Hindlimb muscle (tissue), 1 donor: Measurements from ENCODE around the gene SMG9. TPM values are rescaled to one million over a fixed set of nuclear protein-coding genes. Genes with fewer than 3 reads are reported as not detected.

Source experiments
- DNase-seq: peaks from one replicate; pipeline ENCODE4 v3.0.0-alpha.2; 2013
- polyA plus RNA-seq: library from polyadenylated mRNA; unstranded; fragments of 120-200 nt; gene quantifications from one replicate; pipeline ENCODE4 v1.2.1, GENCODE V29; 2013; ENCODE audit not compliant: insufficient read length

The SMG9 gene
- polyA plus RNA-seq, 1 donor: 40.9 TPM

- DNase-seq: no peak
Measured at GRCh38 chr19:43752287-43752875, 2.4 kb downstream of the SMG9 start.

- no peak for DNase-seq
Measured at GRCh38 chr19:43751466-43752220, 3.1 kb downstream of the SMG9 start.

GRCh38 chr19:43749898-43750297 lies 4.9 kb downstream of the SMG9 start:
- DNase-seq: no peak

- no peak for DNase-seq
Measured at GRCh38 chr19:43749152-43749551, 5.6 kb downstream of the SMG9 start.

- no peak for DNase-seq
Measured at GRCh38 chr19:43748685-43749084, 6.1 kb downstream of the SMG9 start.

GRCh38 chr19:43748205-43748594 lies 6.6 kb downstream of the SMG9 start:
- DNase-seq: no peak

GRCh38 chr19:43747557-43748204 lies 7.1 kb downstream of the SMG9 start:
- DNase-seq: no peak

- DNase-seq: no peak
Measured at GRCh38 chr19:43743059-43743458, 11.7 kb downstream of the SMG9 start.

GRCh38 chr19:43741075-43741825 lies 13.5 kb downstream of the SMG9 start:
- DNase-seq: no peak

GRCh38 chr19:43739439-43740235 lies 15.1 kb downstream of the SMG9 start:
- DNase-seq: no peak

- DNase-seq: no peak
Measured at GRCh38 chr19:43738780-43739211, 16.0 kb downstream of the SMG9 start.

GRCh38 chr19:43735957-43736356 lies 18.8 kb downstream of the SMG9 start:
- no peak for DNase-seq

GRCh38 chr19:43735013-43735412 lies 19.7 kb downstream of the SMG9 start:
- no peak for DNase-seq

GRCh38 chr19:43731846-43732245 lies 22.9 kb downstream of the SMG9 start:
- no peak for DNase-seq

- no peak for DNase-seq
Measured at GRCh38 chr19:43731346-43731745, 23.4 kb downstream of the SMG9 start.

- no peak for DNase-seq
Measured at GRCh38 chr19:43729919-43730318, 24.8 kb downstream of the SMG9 start.

GRCh38 chr19:43727593-43727853 lies 27.2 kb downstream of the SMG9 start:
- DNase-seq: no peak

GRCh38 chr19:43726736-43727592 lies 27.8 kb downstream of the SMG9 start:
- no peak for DNase-seq

GRCh38 chr19:43725468-43725867 lies 29.3 kb downstream of the SMG9 start:
- no peak for DNase-seq

GRCh38 chr19:43724896-43725295 lies 29.9 kb downstream of the SMG9 start:
- DNase-seq: no peak

- no peak for DNase-seq
Measured at GRCh38 chr19:43723588-43723987, 31.2 kb downstream of the SMG9 start.
